Kidney epithelial cell (primary cell): ENCODE data around the gene CBFA2T2. TPM values are rescaled to one million over a fixed set of nuclear protein-coding genes. Genes with fewer than 3 reads are reported as not detected.

Experiments
- DNase-seq: peaks from one replicate; pipeline ENCODE4 v3.0.0-alpha.2; 2010; ENCODE audit warnings: low read depth
- H3K27me3 ChIP-seq: 2 replicates; pipeline ENCODE4 v1.6.0; 2011; ENCODE audit warnings: low read length; ENCODE audit not compliant: control insufficient read depth, insufficient read depth
- H3K36me3 ChIP-seq: 2 replicates; pipeline ENCODE4 v1.5.1; 2011; ENCODE audit warnings: low read length; ENCODE audit not compliant: control insufficient read depth, insufficient read depth
- H3K4me3 ChIP-seq: 2 replicates; pipeline ENCODE4 v1.5.1; 2011; ENCODE audit warnings: low read depth, mild to moderate bottlenecking, control low read depth, low read length
- total RNA-seq: library from RNA; depleted of rRNA; stranded (reverse); fragments of >200 nt; gene quantifications from 2 replicates; pipeline ENCODE4 v1.2.3, GENCODE V29; 2015
- TF ChIP-seq, protein P1 (sequence below): IDR thresholded peaks from 2 replicates; pipeline ENCODE4 v1.5.1; 2011; ENCODE audit warnings: mild to moderate bottlenecking, moderate library complexity, low read length, control low read depth, inconsistent platforms; ENCODE audit not compliant: insufficient read depth, poor library complexity, severe bottlenecking

Gene CBFA2T2
- total RNA-seq, 1 donor from 2014 or later = 13.4 TPM

DNA sequence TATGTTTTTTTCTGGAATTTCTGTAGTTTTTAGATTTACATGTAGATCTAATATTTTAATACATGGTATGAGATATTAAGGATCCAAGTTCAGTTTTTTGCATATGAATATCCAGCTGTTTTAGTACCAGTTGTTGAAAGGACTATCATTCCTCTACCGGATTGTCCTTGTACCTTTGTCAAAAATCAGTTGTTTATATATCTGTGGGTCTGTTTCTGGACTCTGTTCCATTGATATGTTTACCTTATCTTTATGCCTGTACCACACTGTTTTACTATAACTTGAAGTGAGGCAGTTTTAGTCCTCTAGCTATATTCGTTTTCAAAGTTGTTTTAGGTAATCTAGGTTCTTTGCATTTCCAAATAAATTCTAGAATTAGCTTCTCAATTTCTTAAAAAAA is 47.7 kb downstream of the CBFA2T2 start:
- no peaks in the 10 kb centered on the region for H3K27me3 ChIP-seq
- no peaks in the 10 kb centered on the region for H3K36me3 ChIP-seq
- H3K4me3 ChIP-seq = no peak overlapping the region
- DNase-seq = no peak
- TF ChIP-seq, protein P1, sequence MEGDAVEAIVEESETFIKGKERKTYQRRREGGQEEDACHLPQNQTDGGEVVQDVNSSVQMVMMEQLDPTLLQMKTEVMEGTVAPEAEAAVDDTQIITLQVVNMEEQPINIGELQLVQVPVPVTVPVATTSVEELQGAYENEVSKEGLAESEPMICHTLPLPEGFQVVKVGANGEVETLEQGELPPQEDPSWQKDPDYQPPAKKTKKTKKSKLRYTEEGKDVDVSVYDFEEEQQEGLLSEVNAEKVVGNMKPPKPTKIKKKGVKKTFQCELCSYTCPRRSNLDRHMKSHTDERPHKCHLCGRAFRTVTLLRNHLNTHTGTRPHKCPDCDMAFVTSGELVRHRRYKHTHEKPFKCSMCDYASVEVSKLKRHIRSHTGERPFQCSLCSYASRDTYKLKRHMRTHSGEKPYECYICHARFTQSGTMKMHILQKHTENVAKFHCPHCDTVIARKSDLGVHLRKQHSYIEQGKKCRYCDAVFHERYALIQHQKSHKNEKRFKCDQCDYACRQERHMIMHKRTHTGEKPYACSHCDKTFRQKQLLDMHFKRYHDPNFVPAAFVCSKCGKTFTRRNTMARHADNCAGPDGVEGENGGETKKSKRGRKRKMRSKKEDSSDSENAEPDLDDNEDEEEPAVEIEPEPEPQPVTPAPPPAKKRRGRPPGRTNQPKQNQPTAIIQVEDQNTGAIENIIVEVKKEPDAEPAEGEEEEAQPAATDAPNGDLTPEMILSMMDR = no peak

GRCh38 chr20:33539129-33539528 is 49.2 kb downstream of the CBFA2T2 start:
- no peak for DNase-seq
- H3K4me3 ChIP-seq = no peak overlapping the region
- no peaks in the 10 kb centered on the region for H3K27me3 ChIP-seq
- no peaks in the 10 kb centered on the region for H3K36me3 ChIP-seq
- TF ChIP-seq, protein P1 = no peak

DNA sequence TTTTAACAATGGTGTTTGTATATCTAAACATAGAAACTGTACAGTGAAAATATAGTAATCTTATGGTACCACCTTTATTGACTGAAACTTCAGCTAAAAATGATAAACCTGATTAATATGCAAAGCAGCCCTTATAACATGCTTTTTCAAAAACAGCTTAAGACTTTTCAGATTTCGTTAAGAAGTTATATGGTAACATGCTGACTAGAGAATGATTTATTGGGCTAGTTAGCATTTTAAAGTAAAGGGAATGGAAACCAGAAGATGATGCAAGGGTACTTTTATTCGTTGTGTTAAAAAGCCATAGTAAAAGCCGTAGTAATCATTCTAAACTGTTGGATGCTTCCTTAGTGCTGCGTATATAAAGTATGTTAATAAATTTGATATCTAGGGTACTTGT is 50.5 kb downstream of the CBFA2T2 start:
- TF ChIP-seq, protein P1 = no peak
- no peaks in the 10 kb centered on the region for H3K27me3 ChIP-seq
- H3K36me3 ChIP-seq = no peaks in the 10 kb centered on the region
- H3K4me3 ChIP-seq = no peak overlapping the region
- no peak for DNase-seq

GRCh38 chr20:33541074-33541473 is 51.2 kb downstream of the CBFA2T2 start:
- no peak for DNase-seq
- TF ChIP-seq, protein P1 = no peak
- Histone ChIP-seq H3K36me3 (no peaks in the 10 kb centered on the region), H3K4me3 (no peak overlapping the region), H3K27me3 (no peaks in the 10 kb centered on the region)

DNA sequence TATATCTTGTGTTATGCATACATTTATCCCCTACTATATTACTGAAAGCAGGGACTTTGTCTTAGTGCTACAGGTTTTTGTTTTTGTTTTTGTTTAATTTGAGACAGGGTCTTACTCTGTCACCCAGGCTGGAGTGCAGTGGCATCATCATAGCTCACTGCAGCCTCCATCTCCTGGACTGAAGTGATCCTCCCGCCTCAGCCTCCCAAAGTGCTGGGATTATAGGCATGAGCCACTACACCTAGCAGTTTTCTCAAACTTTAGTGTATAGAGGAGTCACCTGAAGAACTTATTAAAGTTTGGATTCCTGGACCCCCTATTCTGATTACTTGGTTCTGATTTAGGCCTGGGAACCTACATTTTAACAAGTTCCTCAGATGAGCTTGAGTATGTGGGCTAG is 51.9 kb downstream of the CBFA2T2 start:
- Histone ChIP-seq H3K36me3 (no peaks in the 10 kb centered on the region), H3K4me3 (no peak overlapping the region), H3K27me3 (no peaks in the 10 kb centered on the region)
- DNase-seq = no peak
- TF ChIP-seq, protein P1 = no peak

DNA sequence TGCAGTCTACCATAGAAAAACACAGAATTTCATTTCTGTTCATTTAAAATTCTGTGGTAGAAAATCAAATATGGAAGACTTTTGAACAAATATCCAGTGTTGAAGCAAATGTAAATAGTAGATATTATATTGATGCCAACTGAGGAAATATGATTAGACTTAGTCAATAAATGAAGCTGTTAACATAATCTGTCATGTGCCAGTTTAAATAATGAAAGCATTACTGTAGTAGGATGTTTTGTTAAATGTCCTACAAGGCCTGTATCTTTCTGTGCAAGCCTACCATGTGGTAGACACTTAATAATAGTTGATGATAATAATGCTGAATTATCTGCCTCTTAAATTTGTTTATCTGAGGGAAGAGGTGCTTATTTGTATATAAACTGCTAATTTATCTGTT is 55.9 kb downstream of the CBFA2T2 start:
- no peak for DNase-seq
- TF ChIP-seq, protein P1 = no peak
- H3K36me3 ChIP-seq = no peaks in the 10 kb centered on the region
- no peaks in the 10 kb centered on the region for H3K27me3 ChIP-seq
- no peak overlapping the region for H3K4me3 ChIP-seq
